ENCODE results near the gene SEC16A. TPM values are rescaled to one million over a fixed set of nuclear protein-coding genes. Genes with fewer than 3 reads are reported as not detected.

SEC16A gene
- total and polyA plus RNA-seq, 8 donors = 51.2 to 79.5 (median 61.3) TPM

DNA sequence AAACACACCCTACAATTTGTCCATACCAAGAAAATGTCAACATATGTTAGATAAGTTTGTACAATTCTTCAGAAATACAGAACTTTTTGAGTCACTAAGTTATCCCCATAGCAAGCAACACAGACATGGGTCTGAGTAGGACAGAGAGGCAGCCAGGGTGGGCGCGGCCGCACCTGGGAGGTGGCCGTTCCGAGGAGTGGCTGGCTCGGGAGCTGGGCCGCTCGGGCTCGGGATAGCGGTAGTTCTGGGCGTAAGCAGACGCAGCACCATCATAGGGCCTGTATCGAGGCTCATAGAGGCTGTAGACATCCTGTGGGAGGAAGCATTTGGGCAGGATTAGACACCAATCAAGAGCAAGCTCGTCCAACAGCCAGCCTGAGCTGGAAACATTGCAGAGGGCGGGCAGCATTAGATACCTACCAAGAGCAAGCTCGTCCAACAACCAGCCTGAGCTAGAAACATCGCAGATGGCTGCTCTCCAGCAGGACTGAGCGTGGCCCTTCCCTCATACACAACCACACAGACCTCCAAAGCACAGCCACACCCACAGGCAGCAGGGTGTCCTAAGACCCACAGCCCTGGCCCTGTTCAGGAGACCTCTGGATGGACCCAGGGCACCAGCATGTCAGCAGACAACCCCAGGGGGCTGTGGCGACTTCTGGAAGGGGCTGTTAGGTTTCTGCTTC, 10.9 kb downstream of the SEC16A start:
- Histone ChIP-seq H3K36me3 (peaks cover 0 to 100% of the 10 kb centered on the region in 2 donors), H3K9me3 (no peaks in the 10 kb centered on the region), H3K27ac (no peak overlapping the region), H3K4me3 (no peak overlapping the region), H3K27me3 (no peaks in the 10 kb centered on the region), H3K4me1 (no peaks in the 10 kb centered on the region)
- intact Hi-C loops (cut with DNase I) = no loop called here
- DNase-seq = no peak
- ATAC-seq = no peak
- TF ChIP-seq, protein P1, sequence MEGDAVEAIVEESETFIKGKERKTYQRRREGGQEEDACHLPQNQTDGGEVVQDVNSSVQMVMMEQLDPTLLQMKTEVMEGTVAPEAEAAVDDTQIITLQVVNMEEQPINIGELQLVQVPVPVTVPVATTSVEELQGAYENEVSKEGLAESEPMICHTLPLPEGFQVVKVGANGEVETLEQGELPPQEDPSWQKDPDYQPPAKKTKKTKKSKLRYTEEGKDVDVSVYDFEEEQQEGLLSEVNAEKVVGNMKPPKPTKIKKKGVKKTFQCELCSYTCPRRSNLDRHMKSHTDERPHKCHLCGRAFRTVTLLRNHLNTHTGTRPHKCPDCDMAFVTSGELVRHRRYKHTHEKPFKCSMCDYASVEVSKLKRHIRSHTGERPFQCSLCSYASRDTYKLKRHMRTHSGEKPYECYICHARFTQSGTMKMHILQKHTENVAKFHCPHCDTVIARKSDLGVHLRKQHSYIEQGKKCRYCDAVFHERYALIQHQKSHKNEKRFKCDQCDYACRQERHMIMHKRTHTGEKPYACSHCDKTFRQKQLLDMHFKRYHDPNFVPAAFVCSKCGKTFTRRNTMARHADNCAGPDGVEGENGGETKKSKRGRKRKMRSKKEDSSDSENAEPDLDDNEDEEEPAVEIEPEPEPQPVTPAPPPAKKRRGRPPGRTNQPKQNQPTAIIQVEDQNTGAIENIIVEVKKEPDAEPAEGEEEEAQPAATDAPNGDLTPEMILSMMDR (IDR thresholded peaks at IDR 0.05) = no peak

DNA sequence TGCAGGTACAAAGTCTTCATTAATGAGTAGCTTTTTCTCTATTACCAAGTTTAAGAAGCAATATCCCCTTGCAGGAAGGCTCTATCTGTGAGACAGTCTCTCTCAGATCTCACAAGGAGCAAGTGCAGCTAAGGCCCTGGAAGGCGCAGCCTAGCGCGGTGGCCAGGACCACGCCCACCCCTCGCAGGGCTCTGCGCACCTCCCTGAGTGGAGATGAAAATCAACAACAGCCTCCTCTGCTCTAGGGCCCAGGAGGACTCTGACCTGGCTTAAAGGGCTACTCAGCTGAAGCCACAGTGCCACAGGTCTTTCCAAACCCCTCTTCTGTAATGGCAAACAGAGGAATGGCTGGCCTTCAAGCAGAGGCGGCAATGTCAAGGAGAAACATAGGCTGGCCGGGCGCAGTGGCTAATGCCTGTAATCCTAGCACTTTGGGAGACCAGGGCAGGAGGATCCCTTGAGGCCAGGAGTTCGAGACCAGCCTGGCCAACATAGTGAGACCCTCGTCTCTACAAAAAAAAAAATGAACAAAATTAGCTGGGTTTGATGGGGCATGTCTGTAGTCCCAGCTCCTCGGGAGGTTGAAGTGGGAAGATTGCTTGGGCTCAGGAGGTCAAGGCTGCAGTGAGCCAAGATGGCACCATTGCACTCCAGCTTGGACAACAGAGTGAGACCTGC, 11.9 kb downstream of the SEC16A start:
- Histone ChIP-seq H3K27me3 (no peaks in the 10 kb centered on the region), H3K4me3 (no peak overlapping the region), H3K36me3 (peaks cover 0 to 100% of the 10 kb centered on the region in 2 donors), H3K4me1 (no peaks in the 10 kb centered on the region), H3K27ac (no peak overlapping the region), H3K9me3 (no peaks in the 10 kb centered on the region)
- no peak for ATAC-seq
- intact Hi-C loops (cut with DNase I) = no loop called here
- DNase-seq = no peak
- TF ChIP-seq, protein P1 (IDR thresholded peaks at IDR 0.05) = no peak

DNA sequence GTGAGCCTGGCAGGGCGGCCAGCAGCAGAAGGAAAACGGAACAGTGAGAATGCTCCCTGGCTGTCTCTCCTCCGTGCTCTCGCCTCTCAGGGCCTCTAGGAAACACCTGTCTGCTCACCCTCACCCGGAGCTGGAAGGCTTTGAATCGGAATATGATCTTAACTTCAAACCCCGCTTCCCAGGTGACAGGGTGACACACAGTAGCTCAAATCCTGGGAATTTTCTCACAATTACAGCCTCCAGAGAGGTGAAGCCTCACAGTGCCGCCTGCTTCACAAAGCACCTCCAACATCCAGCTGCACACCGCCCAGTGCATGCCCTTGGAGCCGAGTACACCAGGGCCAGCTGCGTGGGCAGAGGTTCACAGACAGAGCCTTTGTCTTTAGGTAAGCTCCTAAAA, 12.5 kb downstream of the SEC16A start:
- intact Hi-C loops (cut with DNase I) = no loop called here
- Histone ChIP-seq H3K9me3 (no peaks in the 10 kb centered on the region), H3K27me3 (no peaks in the 10 kb centered on the region), H3K4me1 (no peaks in the 10 kb centered on the region), H3K4me3 (no peak overlapping the region), H3K36me3 (peaks cover 0 to 100% of the 10 kb centered on the region in 2 donors), H3K27ac (no peak overlapping the region)
- no peak for DNase-seq
- no peak for ATAC-seq
- TF ChIP-seq, protein P1 (IDR thresholded peaks at IDR 0.05) = no peak

DNA sequence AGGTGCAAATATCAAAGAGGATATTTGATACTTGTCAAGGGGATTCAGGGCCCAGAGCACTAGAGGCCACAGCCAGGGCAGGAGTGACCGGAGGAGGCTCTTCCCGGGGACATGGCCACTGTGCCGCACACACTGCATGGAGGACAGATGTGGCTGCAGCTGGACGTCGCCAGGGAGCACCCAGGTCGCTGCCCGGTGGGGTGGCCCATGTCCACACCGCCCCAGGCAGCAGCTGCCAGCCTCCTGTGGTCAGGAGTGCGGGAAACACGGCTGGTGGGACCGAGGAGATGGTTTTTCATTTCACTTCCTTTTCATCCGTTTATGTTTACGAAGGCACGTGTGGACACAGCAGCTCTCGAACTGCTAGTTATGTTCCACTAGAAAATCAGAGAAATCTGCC, 15.1 kb downstream of the SEC16A start:
- TF ChIP-seq, protein P1 (IDR thresholded peaks at IDR 0.05) = no peak
- Histone ChIP-seq H3K36me3 (peaks cover 0 to 100% of the 10 kb centered on the region in 2 donors), H3K27ac (no peak overlapping the region)

DNA sequence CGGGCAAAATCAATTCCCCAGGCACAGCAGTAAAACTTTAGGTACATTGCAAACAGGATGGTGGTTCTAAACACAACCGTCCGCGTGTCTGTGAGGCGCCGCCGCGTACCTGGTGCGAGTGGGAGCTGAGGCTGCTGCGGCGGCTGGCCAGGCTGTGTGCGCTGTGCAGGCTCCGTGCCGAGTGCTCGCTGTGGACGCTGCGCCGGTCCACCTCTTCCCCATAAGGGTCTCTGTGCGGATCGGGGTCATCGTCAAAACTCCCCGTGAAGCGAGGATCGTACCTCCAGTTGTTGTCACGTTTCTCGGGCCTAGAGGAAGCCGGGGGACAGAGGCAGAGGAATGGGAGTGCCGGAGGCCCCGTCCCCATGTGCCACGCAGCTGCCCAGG, 16.7 kb downstream of the SEC16A start:
- ATAC-seq (no peak), DNase-seq (no peak)
- no peaks in the 10 kb centered on the region for H3K9me3 ChIP-seq
- TF ChIP-seq, protein P1 (IDR thresholded peaks at IDR 0.05) = no peak
- no peak overlapping the region for H3K27ac ChIP-seq
- H3K4me1 ChIP-seq = no peaks in the 10 kb centered on the region
- intact Hi-C loops (cut with DNase I) = no loop called here
- no peak overlapping the region for H3K4me3 ChIP-seq
- peaks cover 0 to 100% of the 10 kb centered on the region in 2 donors for H3K36me3 ChIP-seq
- no peaks in the 10 kb centered on the region for H3K27me3 ChIP-seq

More for the DNA sequence above, 15.1 kb downstream of the SEC16A start:
- DNase-seq = no peak
- H3K4me1 ChIP-seq = no peaks in the 10 kb centered on the region
- H3K9me3 ChIP-seq = no peaks in the 10 kb centered on the region
- no peak overlapping the region for H3K4me3 ChIP-seq
- ATAC-seq = no peak
- intact Hi-C loops (cut with DNase I) = no loop called here
- H3K27me3 ChIP-seq = no peaks in the 10 kb centered on the region

Measured in left lung (tissue), 10 donors.